ENCODE results near the gene WNT3.

- TF ChIP-seq CTCF (IDR thresholded peaks at IDR 0.05) (no peak), ZFX (IDR thresholded peaks at IDR 0.05; ENCODE audit: borderline replicate concordance) (no peak)
Observed at GRCh38 chr17:46796084-46796483, 22.4 kb downstream of the WNT3 start.

All from 22Rv1 (cell line).